AG04450 (cell line): ENCODE results near the gene HSPBP1. TPM values are rescaled to one million over a fixed set of nuclear protein-coding genes. Genes with fewer than 3 reads are reported as not detected.

ENCODE experiments used
- polyA plus RNA-seq: library from polyadenylated mRNA; depleted of rRNA; stranded (reverse); fragments of >200 nt; gene quantifications from 2 replicates; pipeline ENCODE4 v1.2.3, GENCODE V29; 2011; rRNA removed
- small RNA-seq: library from RNA; depleted of rRNA; stranded (forward); fragments of <200 nt; gene quantifications from one replicate; pipeline ENCODE3, GENCODE V24; 2012; ENCODE audit warnings: low read depth; ENCODE audit not compliant: insufficient read length

The HSPBP1 gene
- polyA plus RNA-seq, 1 experiment = 18.5 TPM

Small RNA genes lying within 50 kb of the gene (small RNA-seq; reads per million reads assigned to genes)
- not detected for gene MIR6802
- gene MIR6803 = not detected
- not detected for gene MIR6804

Other genes starting within 250 kb of the HSPBP1 start
- gene GP6, start 241.8 kb downstream of the HSPBP1 start, polyA plus RNA-seq = 0.11 TPM in 1 of 2 replicates, not detected in the other
- 3.1 and 4.5 TPM in 2 replicates for gene RDH13, start 217.0 kb downstream of the HSPBP1 start, polyA plus RNA-seq
- gene EPS8L1, start 204.2 kb downstream of the HSPBP1 start, polyA plus RNA-seq = 1.5 and 2.3 TPM in 2 replicates
- 24.2 and 30.0 TPM in 2 replicates for gene PPP1R12C, start 162.5 kb downstream of the HSPBP1 start, polyA plus RNA-seq
- gene TNNT1, start 130.9 kb downstream of the HSPBP1 start, polyA plus RNA-seq = 2.8 and 3.3 TPM in 2 replicates
- gene TNNI3, start 122.4 kb downstream of the HSPBP1 start, polyA plus RNA-seq = 0.20 and 0.21 TPM in 2 replicates
- 0.21 TPM in 1 of 2 replicates, not detected in the other for gene DNAAF3, start 113.5 kb downstream of the HSPBP1 start, polyA plus RNA-seq
- gene SYT5, start 99.8 kb downstream of the HSPBP1 start, polyA plus RNA-seq = 0.06 and 0.15 TPM in 2 replicates
- gene PTPRH, start 70.6 kb downstream of the HSPBP1 start, polyA plus RNA-seq = 1.3 and 1.9 TPM in 2 replicates
- gene TMEM86B, start 51.3 kb downstream of the HSPBP1 start, polyA plus RNA-seq = 0.87 and 1.2 TPM in 2 replicates
- 24.5 and 30.1 TPM in 2 replicates for gene PPP6R1, start 21.1 kb downstream of the HSPBP1 start, polyA plus RNA-seq
- gene BRSK1, start 3.9 kb upstream of the HSPBP1 start, polyA plus RNA-seq = 9.5 and 11.2 TPM in 2 replicates
- gene TMEM150B, start 45.2 kb upstream of the HSPBP1 start, polyA plus RNA-seq = not detected in 2 replicates
- 2.6 and 3.7 TPM in 2 replicates for gene KMT5C, start 59.8 kb upstream of the HSPBP1 start, polyA plus RNA-seq
- gene COX6B2, start 74.6 kb upstream of the HSPBP1 start, polyA plus RNA-seq = 0.16 and 0.19 TPM in 2 replicates
- gene GARIN5B, start 83.2 kb upstream of the HSPBP1 start, polyA plus RNA-seq = not detected in 2 replicates
- gene IL11, start 90.4 kb upstream of the HSPBP1 start, polyA plus RNA-seq = 14.8 and 19.9 TPM in 2 replicates
- gene TMEM190, start 96.7 kb upstream of the HSPBP1 start, polyA plus RNA-seq = 0.32 and 0.50 TPM in 2 replicates
- not detected in 2 replicates for gene TMEM238, start 104.2 kb upstream of the HSPBP1 start, polyA plus RNA-seq
- 325 and 535 TPM in 2 replicates for gene RPL28, start 105.8 kb upstream of the HSPBP1 start, polyA plus RNA-seq
- 28.9 and 39.0 TPM in 2 replicates for gene UBE2S, start 127.7 kb upstream of the HSPBP1 start, polyA plus RNA-seq
- 0.01 TPM in 1 of 2 replicates, not detected in the other for gene SHISA7, start 163.2 kb upstream of the HSPBP1 start, polyA plus RNA-seq
- gene ISOC2, start 181.5 kb upstream of the HSPBP1 start, polyA plus RNA-seq = 45.1 and 72.2 TPM in 2 replicates
- not detected in 2 replicates for gene C19orf85, start 184.6 kb upstream of the HSPBP1 start, polyA plus RNA-seq
- 0.12 and 0.31 TPM in 2 replicates for gene ZNF628, start 196.5 kb upstream of the HSPBP1 start, polyA plus RNA-seq
- 19.4 and 30.6 TPM in 2 replicates for gene NAT14, start 205.1 kb upstream of the HSPBP1 start, polyA plus RNA-seq
- 2.1 and 3.1 TPM in 2 replicates for gene SSC5D, start 208.3 kb upstream of the HSPBP1 start, polyA plus RNA-seq